ENCODE measurements around the gene LPXN. TPM values are rescaled to one million over a fixed set of nuclear protein-coding genes. Genes with fewer than 3 reads are reported as not detected.

The LPXN gene
- total and polyA plus RNA-seq, 10 of the 15 experiments (the other 5 are each of a cell fraction or from before 2014, with no cell fraction given), result 131 to 349 (median 201) TPM

GRCh38 chr11:58485961-58486360 is 89.7 kb downstream of the LPXN start:
- Histone ChIP-seq H3K4me1 (ENCODE audit: control insufficient read depth, insufficient read depth, low read length) (no peaks in the 10 kb centered on the region), H3K79me2 (ENCODE audit: control insufficient read depth, insufficient read depth, low read length) (no peaks in the 10 kb centered on the region), H3K27me3 (replicated peaks in 1 of 2; ENCODE audit: control insufficient read depth in 2 of 2, insufficient read depth in 2 of 2, low read length in 1 of 2) (no peaks in the 10 kb centered on the region; a peak in 1 of 4 replicates), H3K9me3 (replicated peaks; ENCODE audit: control insufficient read depth, insufficient read depth, low read length) (no peaks in the 10 kb centered on the region), H3K9ac (ENCODE audit: control insufficient read depth, insufficient read depth, low read length) (no peak overlapping the region), H3K4me2 (ENCODE audit: control insufficient read depth, insufficient read depth) (no peak overlapping the region), H4K20me1 (ENCODE audit: control insufficient read depth, insufficient read depth) (no peaks in the 10 kb centered on the region), H3K36me3 (ENCODE audit: control insufficient read depth in 2 of 2, insufficient read depth in 2 of 2, low read length in 1 of 2) (no peaks in the 10 kb centered on the region), H2AFZ (ENCODE audit: control insufficient read depth, low read depth, low read length) (no peak overlapping the region), H3K27ac (ENCODE audit: control insufficient read depth, insufficient read depth) (no peak overlapping the region), H3K4me3 (no peak overlapping the region)
- FAIRE-seq (no peak), ATAC-seq (no peak), DNase-seq (ENCODE audit: low read depth, low spot score) (no peak)
- ChIA-PET POLR2A (no interaction called here), SMC1A (ENCODE audit: uncharacterized antibody, unreplicated experiment) (no interaction called here), RAD21 (ENCODE audit: unreplicated experiment) (no interaction called here), CTCF (no interaction called here)
- TF ChIP-seq MAX (IDR thresholded peaks at IDR 0.05; ENCODE audit: low read depth, low read length) (no peak), SUZ12 (IDR thresholded peaks at IDR 0.05; ENCODE audit: unreplicated experiment) (no peak), SMC3 (IDR thresholded peaks at IDR 0.05; ENCODE audit: borderline replicate concordance, low read length) (no peak), USF1 (IDR thresholded peaks at IDR 0.05; ENCODE audit: borderline replicate concordance, extremely low read length, insufficient read depth, low read depth, low read length) (no peak), HDAC2 (IDR thresholded peaks at IDR 0.05) (no peak), PML (IDR thresholded peaks at IDR 0.05; ENCODE audit: low read length) (no peak), SP1 (IDR thresholded peaks at IDR 0.05; ENCODE audit: low read depth, low read length) (no peak), STAT1 (conservative IDR thresholded peaks at IDR 0.05) (no peak), ZNF384 (IDR thresholded peaks at IDR 0.05; ENCODE audit: borderline replicate concordance, low read depth, low read length) (no peak), FOXK2 (IDR thresholded peaks at IDR 0.05) (no peak), BMI1 (IDR thresholded peaks at IDR 0.05; ENCODE audit: borderline replicate concordance) (no peak), CREM (IDR thresholded peaks at IDR 0.05; ENCODE audit: low read depth) (no peak), PAX5 (IDR thresholded peaks at IDR 0.05; ENCODE audit: borderline replicate concordance, low read depth, low read length) (no peak), ZBTB4 (CRISPR knock-in tag; IDR thresholded peaks at IDR 0.05) (no peak), TBL1XR1 (IDR thresholded peaks at IDR 0.05; ENCODE audit: low read depth, low read length) (no peak), E4F1 (IDR thresholded peaks at IDR 0.05; ENCODE audit: borderline replicate concordance, partially characterized antibody) (no peak), MTA2 (IDR thresholded peaks at IDR 0.05; ENCODE audit: low read depth) (no peak), TARDBP (IDR thresholded peaks at IDR 0.05; ENCODE audit: borderline replicate concordance) (no peak), WRNIP1 (IDR thresholded peaks at IDR 0.05; ENCODE audit: borderline replicate concordance, low read depth, low read length) (no peak), NR2C2 (IDR thresholded peaks at IDR 0.05; ENCODE audit: borderline replicate concordance, control insufficient read depth, insufficient read length, low read depth) (no peak)
- intact Hi-C loops (cut with micrococcal nuclease; ENCODE audit: unreplicated experiment) (no loop called here), in situ Hi-C loops (cut with MboI) (no loop called here)
- no TSS peak for BruUV-seq (replicated peaks)
- WGBS (ENCODE audit: insufficient coverage, insufficient replicate concordance, low lambda C conversion rate, missing lambda C conversion rate), result 61% methylated on average over 1 of the region's 1 CpG

All from GM12878 (cell line).